ENCODE data around the gene MICAL2. TPM values are rescaled to one million over a fixed set of nuclear protein-coding genes. Genes with fewer than 3 reads are reported as not detected.
A peak's percentile ranks its signal among the peaks of the same experiment; 100 is the strongest.

MICAL2 gene
- total and polyA plus RNA-seq, 8 donors, result 4.8 to 38.8 (median 26.5) TPM

GRCh38 chr11:12288212-12288930, 178.0 kb downstream of the MICAL2 start:
- intact Hi-C loops (cut with DNase I), result no loop called here
- WGBS, 2 donors, result 37% methylated on average over 12 of the region's 12 CpGs

DNA sequence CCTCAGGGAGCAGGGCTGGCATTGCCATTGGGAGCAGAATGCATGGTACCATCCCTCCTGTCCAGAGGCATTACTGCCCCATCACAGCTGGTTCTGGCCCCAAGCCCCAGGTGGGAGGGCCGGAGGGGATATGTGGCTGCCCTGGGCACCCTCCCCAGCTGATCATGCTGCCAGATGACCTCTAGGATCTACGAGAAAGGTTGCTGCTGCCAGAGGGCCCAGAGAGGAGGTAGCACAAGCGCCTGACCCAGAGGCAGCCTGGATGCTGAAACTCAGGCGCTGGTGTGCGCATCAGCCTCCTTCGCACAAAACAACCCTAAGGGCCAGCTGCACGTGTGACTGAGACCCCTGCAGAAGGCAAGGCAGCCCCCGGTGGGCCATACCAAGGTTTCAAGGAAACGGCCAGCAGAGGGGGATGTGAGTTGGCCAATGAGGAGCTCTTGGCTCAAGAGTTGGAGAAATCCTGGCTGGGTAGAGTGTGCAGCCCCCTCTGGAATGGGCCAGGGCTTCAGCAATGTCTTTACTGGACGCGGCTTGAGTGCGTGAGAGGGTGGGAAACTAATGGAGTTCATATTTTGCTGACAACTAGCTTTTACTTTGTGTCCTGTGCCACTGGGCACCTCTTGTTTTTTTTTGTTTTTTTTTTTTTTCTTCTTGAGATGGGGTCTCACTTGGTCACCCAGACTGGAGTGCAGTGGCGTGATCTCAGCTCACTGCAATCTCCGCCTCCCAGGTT, 178.7 kb downstream of the MICAL2 start:
- Histone ChIP-seq H3K27ac (no peak overlapping the region), H3K4me3 (no peak overlapping the region), H3K9me3 (no peaks in the 10 kb centered on the region), H3K4me1 (no peaks in the 10 kb centered on the region), H3K36me3 (no peaks in the 10 kb centered on the region), H3K27me3 (no peaks in the 10 kb centered on the region)
- no peak for FAIRE-seq
- no peak for DNase-seq
- peak in 1 of 4 donors; percentile 9 for ATAC-seq
- no peak for TF ChIP-seq CTCF (IDR thresholded peaks at IDR 0.05)
- WGBS, 2 donors, result 87 to 92% methylated on average over 14 of the region's 14 CpGs
- intact Hi-C loops (cut with DNase I), result no loop called here

More at GRCh38 chr11:12288212-12288930, 178.0 kb downstream of the MICAL2 start:
- no peaks in the 10 kb centered on the region for H3K9me3 ChIP-seq
- ATAC-seq, result peak; percentile 71 to 82 (median 80)
- no peak overlapping the region for H3K27ac ChIP-seq
- DNase-seq, result peak; percentile 57 to 95 (median 79)
- H3K4me1 ChIP-seq, result no peaks in the 10 kb centered on the region
- H3K36me3 ChIP-seq, result no peaks in the 10 kb centered on the region
- H3K27me3 ChIP-seq, result no peaks in the 10 kb centered on the region
- FAIRE-seq, result no peak
- H3K4me3 ChIP-seq, result no peak overlapping the region
- TF ChIP-seq CTCF (IDR thresholded peaks at IDR 0.05), result peak; percentile 75 to 87 (median 79)

- no peak for TF ChIP-seq CTCF (IDR thresholded peaks at IDR 0.05)
- ATAC-seq (no peak), DNase-seq (no peak), FAIRE-seq (no peak)
- H3K27me3 ChIP-seq, result no peaks in the 10 kb centered on the region
- H3K9me3 ChIP-seq, result no peaks in the 10 kb centered on the region
- 92 to 93% methylated on average over 7 of the region's 7 CpGs for WGBS, 2 donors
- intact Hi-C loops (cut with DNase I), result loop anchor here in 1 of 3 donors (5.0 kb wide), 1 partner anchor 238 kb away; no protein-coding TSS in a partner anchor
- H3K36me3 ChIP-seq, result no peaks in the 10 kb centered on the region
- no peaks in the 10 kb centered on the region for H3K4me1 ChIP-seq
- H3K27ac ChIP-seq, result no peak overlapping the region
- H3K4me3 ChIP-seq, result no peak overlapping the region
Observed at GRCh38 chr11:12289667-12290476, 179.5 kb downstream of the MICAL2 start.

GRCh38 chr11:12290477-12290922, 180.1 kb downstream of the MICAL2 start:
- Histone ChIP-seq H3K9me3 (no peaks in the 10 kb centered on the region), H3K36me3 (no peaks in the 10 kb centered on the region), H3K4me1 (no peaks in the 10 kb centered on the region), H3K27me3 (no peaks in the 10 kb centered on the region), H3K4me3 (no peak overlapping the region), H3K27ac (no peak overlapping the region)
- WGBS, 2 donors, result 88 to 92% methylated on average over 14 of the region's 14 CpGs
- intact Hi-C loops (cut with DNase I), result loop anchor here in 1 of 3 donors (5.0 kb wide), 1 partner anchor 238 kb away; no protein-coding TSS in a partner anchor
- FAIRE-seq (no peak), ATAC-seq (no peak), DNase-seq (no peak)
- TF ChIP-seq CTCF (IDR thresholded peaks at IDR 0.05), result no peak
